ENCODE measurements around the gene ALDH1A1.
"Not testable (repeated sequence)": the region's sequence is repeated elsewhere in the genome, so short reads cannot be mapped to it uniquely, and the experiment has no call there.

The ALDH1A1 gene

DNA sequence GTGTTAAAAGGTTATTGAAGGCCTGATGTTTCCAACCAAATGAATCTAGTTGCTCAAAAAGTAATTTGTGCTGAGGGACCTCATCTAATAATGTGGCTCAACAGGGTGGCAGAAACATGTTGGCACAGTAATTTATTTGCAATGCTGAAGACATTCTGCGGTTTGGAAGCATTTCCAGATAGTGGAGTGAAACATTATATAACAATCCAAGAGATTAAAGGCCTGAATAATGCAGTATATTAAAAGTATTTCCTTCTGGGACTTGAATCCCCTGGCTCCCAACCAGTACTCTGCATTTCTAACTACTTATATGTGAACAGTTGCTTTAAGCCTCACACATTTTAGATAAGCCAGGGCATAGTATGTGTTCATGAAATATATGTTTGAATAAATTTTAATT, 25.9 kb upstream of the ALDH1A1 start:
- DNase-seq: no peak

DNA sequence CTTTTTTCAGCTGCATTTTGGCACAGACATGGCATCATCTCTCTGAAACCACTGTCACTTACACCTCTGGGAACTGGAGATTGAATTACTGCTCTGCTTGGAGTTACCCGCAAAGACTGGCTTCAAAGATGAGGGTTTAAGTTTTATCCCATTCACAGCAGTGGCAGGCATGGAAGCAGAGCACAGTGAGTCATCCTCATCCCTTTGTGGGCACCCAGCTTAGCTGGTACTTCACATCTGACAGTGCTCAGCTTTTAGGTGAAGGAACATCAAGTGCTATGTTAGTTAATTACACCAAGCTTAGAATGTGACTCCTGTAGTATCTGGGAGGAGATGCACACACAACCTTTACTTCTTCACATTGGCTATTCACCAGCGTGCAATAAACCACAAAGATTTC, 24.8 kb upstream of the ALDH1A1 start:
- no peak for DNase-seq

DNA sequence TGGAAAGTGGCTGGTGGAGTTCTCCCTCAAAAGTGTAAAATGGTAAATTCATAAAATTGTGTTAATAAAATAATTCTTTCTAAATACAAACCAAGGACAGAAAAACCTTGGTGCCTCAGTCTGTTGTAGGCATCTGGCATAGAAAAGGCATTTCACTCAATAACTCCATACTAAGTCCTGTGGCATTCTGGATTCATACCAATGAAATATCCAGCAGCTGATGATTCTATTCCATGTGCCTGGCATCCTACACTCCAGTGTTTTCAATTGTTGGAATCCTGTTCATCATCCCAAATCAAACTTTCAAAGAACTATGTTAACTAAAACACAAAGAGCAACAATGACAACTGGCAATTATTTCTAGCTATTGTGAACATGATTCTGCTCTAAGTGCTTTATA, 21.6 kb upstream of the ALDH1A1 start:
- no peak for DNase-seq

DNA sequence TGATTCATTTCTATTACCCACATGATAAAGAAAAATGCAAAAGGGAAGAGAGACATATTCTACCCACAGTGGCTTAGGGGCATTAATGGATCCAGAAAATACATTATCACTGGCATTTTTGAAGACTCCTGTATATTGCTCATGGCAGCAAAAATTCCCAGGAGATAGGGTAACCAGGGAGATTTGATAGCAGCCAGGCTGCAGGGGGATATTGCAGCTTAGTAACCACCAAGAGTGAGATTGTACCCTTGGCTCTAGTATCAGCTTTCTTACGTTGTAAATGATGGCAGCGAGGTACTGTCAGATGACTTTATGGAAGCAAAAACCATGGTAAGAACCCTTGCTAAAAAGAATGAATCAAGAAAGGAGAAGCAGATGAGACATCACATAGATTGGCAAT, 19.8 kb upstream of the ALDH1A1 start:
- DNase-seq: no peak

DNA sequence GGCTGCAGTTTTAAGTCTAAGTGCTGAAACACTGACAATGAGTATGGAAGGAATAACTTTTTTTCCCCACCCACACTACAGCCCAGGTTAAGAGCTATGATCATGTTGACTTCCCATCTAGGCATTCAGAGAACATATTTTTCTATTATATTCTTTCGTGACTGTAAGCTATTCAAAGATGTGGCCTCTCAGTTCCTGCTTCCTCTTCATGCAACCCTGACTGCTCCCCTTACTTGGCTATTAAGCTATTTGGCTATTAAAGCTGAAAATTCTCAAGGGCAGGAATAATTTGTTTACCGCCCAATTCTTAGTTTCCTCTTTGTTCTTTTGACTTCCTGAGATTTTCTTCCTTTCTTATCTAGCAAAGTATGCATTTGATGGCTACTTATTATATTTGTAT, 18.6 kb upstream of the ALDH1A1 start:
- no peak for DNase-seq

DNA sequence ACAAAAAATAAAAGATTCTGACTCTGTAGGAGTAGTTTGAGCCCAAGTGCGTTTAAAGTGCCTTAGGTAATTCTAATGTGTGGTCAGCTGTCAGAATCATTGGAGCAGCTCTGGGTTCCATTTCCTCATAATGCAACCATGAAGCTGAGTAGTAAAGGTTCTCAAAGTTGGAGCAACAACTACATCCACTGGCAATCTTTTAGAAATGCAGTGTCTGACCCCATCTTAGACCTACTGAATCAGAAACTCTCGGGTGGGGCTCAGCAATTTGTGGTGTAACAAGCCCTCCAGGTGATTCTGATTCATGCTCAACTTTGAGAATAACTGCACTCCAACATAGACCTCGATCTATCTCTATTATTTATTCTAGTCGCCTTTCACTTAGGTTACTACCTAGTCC, 7.6 kb upstream of the ALDH1A1 start:
- DNase-seq: no peak

DNA sequence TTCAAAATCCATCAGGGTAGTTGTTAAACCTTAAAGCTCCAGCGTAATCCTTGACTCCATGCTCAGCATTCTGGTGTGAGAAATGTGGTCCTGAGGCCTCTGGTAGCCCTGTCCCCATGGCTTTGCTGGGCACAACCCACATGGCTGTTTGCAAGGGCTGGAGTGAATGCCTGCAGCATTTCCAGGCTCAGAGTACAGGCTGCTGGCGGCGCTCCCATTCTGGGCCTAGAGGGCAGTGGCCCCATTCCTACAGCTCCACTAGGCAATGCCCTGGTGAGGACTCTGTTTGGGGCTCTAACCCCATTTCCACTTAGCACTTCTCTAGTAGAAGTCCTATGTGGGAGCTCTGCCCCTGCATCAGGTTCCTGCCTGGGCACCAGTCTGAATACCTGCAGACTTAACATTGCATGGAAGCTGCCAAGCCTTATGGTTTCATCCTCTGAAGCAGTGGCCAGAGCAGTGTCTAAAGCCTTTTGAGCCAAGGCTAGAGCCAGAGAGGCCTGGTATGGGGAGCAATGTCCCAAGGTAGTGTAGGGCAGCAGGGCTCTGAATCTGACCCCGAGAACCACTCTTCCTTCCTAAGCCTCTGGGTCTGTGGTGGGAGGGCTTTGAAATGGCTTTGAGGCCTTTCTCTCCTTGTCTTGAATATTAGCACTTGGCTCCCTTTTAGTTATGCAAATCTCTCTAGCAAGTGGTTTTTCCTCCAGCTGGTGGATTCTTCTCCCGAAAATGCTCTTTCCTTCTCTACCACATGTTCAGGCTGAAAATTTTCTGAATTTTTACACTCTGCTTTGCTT, 5.8 kb upstream of the ALDH1A1 start:
- DNase-seq: no peak

DNA sequence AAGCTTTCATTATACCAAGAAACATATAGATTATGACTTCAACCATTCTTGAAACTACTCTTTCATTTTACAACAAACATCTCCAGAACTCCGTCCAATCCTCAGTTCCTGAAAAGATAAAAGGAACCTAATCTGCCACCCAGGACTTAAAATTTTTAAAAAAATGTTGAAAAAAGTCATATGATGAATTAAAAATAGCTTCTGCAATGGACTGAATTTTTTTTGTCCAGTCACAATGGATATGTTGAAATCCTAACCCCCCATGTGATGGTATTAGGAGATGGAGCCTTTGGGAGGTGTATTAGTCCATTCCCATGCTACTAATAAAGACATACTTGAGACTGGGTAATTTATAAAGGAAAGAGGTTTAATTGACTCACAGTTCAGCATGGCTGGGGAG, 2.7 kb upstream of the ALDH1A1 start:
- no peak for DNase-seq

DNA sequence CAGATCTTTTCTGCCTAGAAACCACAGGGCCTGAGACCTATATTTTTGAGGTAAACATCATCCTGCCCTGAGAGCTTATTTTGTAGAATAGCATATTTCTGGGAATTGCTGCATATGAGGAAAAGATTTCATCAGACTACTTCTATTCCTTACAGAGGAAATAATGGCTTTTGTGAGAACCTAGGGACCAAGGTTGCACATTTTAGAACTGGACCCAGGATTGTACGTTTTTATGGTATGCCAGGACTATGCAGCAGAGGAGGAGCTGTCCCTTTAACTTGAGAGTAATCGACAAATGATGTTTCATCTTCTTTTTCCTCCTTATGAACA, 2.2 kb upstream of the ALDH1A1 start:
- DNase-seq: no peak

DNA sequence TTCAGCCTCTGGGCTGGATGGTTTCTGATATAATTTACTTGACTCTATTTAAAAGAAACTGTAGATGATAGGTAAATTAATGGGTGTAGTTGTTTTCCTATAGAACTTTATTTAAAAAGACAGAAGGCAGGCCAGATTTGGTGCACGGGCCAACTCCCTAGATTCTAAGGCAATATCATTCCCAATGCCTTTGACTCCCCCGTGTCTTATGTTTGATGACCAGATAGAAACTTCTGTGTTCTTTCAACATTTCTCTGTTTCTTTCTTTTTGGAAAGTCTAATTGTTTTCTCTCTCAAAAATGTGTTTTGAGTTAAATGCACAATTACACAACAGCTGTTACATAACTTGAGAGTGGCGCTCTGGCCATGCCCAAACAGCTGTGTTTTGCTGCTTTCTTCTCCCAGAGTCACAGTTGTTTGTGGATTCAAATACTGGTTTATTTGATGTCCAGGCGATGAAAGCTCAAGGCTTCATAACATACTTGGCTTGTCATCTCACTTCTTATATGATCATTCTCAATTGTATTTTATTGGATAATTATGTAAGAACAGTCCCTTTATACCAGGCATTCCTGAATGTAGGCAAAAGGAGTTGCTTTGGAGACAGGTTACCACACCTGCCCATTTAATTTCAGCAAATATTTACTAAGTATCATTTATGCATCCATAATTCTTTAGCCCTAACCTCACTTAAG, 1.7 kb upstream of the ALDH1A1 start:
- no peak for DNase-seq

DNA sequence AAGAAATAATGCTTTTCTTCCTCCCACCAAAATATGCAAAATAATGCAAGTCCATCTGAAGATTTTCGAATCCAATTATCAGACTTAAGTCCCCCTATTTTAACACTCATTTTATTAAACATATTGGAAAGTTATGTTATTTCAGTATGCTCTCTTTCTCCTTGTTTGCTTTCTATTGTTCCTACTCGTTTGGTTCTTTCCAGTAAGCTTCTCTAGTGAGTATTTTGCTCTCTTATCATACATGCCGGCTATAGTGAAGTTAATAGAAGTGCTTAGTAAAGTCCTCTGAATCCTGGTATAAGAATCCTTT, 517 bp downstream of the ALDH1A1 start:
- no peak for DNase-seq

DNA sequence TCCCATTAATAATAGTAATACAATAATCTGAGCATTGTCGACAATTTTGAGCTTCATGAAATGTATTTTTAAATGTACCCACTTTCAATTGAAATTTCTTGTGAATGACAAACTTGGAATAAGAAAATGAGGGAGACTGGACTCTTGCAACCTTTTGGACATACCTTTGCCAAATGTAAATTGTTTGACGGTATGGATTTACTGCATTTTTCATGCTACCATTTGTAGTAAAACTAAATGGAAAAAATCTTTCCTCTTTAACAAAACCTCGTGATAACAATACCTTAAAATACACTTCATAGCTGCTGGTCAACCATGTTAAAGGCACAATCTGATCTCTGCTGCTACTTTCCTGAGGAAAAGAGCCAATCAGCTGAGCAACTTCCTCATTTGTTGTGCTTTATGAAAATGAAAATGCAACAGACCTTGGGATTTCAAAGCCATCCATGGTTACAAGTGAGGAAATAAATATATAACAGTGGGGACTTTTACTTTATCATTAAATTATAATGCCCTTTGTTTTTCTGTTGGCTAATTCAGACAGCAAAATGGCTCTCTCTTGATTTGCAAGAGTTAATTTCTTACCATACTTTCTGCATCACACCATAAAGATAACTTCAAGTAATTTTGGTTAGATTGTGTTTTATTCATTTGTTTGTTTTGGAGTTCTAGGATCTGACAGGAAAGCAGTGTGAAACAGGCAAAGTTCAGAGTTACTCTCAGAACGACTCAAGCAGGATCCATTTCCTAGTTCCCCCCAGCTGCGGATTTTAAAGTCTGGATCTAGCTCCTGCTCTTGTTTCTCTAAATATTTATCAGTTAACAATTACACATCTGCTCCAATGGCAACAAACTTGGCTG, 1.1 kb downstream of the ALDH1A1 start:
- no peak for DNase-seq

DNA sequence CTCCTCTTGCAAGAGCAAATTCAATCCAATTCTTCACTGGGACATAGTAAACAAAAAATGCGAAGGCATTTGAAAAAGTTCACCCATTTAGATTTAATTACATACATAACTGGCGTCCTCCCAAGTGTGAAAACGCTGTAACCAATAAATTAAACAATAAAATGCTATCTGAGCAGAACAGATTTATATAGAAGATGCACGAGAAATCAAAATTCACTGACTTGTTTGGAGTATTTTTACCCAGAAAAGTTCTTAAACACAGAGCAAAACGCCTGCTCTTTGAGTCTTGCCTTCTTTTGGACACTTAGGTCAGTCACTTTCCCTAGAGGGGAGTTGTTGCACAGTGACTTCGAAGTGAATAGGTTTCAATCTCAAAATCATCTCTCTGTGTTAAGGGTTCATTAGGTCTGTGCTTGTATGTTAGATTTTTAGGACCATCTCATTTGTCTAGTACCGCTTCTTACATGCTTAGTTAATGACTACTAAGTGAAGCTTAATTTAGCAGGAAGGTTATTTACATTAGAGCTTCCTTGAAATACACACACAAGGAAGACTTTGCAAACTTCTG, 1.9 kb downstream of the ALDH1A1 start:
- no peak for DNase-seq

DNA sequence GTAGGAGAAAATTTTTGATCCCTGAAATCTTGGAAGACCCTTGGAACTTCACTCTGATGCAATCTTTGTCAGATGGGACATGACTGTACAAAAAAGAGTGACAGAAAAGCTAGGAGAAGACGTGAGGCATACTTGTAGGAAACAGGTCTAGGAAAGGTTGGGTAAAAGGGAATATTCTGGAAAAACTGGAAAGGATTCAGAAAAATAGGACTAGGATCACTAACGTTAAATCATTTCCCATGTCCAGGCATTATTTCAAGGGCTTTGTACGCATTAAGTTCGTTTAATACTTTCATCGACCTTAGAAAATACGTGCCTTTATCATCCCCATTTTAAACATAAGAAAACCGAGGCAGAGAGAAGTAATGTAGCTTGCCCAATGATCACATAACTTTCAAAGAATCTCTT, 2.9 kb downstream of the ALDH1A1 start:
- no peak for DNase-seq

DNA sequence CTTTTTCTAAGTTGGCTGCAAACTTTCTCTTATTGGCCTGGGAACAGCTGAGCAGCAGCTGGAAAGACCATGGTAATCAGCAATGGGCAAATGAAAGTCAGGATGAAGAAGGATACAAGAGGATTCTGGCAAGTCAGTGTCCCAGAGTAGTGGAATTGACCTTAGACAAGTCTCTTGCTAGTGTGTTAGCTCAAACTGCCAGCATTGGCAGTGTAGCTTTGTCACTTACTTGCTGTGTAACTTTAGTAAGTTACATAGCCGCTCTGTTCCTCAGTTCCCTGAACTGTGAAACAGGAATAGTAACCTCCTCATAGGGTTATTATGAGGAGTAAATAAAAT, 3.6 kb downstream of the ALDH1A1 start:
- DNase-seq: no peak

DNA sequence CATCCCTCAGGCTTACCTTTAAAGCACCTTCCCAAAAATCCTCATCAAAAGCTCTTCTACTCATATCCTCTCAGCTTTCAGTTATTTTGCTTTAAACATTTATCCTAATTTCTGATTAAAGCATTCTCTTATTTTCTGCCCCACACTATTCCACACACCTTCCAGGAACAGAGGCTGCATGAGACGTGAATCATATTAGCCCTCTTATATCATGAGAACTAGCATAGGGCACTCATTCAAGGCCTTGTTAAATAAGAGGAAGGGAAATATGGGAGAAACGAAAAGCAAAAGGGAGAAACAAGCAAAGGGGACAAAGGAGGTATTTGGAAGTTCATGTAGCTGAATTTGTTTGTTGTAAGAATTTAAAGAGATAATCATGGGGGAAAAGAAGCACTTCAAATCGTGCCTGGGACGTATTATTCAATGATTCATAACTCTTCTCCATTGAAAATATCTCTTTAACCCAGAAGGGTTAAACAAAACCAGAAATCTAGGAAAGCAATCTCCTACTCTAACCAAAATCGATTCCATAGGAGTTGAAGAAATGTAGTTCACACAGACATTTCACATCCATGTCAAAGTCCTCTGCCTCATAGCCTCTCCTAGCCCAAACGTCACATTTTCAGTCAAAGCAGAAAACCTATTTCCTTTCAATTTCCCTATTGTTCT, 4.1 kb downstream of the ALDH1A1 start:
- no peak for DNase-seq

DNA sequence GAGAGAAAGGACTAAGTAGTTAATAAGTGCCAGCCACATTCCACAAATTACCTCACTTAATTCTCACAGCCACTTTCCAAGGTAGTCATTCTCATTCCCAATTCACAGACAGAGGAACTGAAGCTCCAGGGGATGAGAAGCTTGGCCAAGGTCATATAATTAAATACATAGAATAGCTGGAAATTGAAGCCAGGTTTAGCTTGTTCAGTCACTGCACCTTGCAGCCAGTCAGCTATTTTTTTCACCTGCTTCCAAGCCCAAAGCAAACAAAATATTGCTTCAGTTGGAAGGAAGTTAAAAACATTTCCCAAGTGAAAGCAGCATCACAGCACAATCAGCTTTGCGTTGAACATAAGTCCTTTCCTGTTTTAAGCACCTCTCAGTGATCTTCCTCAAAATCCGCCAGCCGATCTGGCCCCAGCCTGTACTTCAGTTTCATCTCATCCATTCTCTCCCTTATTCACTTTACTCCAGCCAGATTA, 4.8 kb downstream of the ALDH1A1 start:
- no peak for DNase-seq

DNA sequence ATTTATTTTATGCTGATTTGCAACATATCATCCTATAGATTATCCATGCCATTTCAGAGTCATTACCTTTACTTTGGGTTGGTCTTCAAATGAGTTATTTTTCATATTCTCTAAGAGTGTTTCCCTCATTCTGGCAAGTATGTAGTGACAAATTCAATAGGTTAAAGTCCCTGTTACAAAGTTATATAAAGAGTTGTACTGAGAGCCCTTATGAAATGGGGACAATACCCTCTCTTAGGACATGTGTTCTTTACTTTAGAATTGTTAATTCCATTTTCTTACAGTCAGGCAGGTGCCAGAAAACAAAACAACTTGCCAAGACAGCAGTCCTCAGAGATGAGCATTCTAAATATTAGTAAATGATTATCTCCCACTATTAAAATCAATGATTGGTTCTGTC, 6.0 kb downstream of the ALDH1A1 start:
- DNase-seq: no peak

DNA sequence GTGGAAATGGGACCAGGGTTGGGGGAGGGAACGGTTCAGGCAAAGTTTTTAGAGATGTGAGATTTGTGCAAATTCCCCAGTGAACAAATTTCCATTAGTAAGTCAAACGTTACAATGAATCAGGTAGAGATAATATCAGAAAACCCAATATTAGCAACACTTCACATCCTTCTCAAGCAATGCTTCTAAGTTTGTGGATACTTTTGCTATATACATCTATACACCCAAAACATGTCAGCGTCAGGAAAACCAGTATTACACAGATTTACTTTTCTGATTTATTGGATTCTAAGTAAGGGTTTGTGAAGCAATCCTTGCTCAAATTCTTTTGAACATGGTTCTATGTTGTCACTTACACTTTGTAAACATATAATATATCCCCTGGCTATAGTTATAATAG, 6.5 kb downstream of the ALDH1A1 start:
- DNase-seq: no peak

DNA sequence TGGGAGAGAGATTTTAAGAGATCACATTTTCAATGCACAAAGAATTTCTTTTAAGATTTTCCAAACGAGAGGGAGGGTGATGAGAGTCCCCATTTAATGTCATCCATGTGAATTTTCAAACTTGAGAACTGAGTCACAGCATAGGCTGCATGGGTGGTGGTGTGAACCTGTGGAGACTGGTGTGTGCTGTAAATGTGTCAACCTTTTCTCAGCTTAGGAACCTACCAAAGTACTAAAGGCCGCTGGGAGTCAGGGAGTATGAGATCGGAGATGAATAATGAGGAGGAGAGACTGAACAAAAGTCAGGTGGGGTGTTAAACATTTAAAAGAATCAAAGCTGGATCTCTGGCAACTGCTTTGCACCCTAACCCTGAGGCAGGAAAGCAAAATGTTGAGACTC, 7.5 kb downstream of the ALDH1A1 start:
- DNase-seq: no peak

DNA sequence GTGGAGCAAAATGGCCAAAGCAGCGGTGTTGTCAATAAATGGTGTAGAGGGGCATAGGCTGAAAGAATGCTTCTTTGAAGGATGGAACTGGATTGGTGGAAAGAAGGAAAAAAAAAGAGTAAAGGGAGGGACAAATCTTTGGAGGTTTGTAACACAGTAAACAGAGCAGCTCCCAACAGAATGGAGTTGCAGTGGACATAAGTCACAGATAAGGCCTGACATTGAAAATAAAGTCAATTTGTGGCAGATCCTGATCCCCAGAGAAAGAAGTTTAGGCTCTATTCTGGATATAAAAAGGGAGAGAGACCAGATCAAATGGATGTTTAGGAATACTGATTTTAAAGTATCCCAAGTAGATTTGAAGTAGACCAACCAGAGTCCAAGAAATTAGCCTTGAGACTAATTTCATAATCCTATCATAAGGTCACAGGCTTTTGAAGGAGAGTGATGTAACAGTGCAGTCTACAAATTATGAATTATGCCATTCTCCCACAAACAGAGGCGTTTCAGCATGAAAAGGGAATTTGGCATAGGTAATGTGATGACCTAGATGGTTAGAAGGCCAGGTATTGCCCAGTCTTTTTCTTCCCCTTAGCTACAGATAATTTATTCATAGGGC, 8.9 kb downstream of the ALDH1A1 start:
- DNase-seq: no peak

DNA sequence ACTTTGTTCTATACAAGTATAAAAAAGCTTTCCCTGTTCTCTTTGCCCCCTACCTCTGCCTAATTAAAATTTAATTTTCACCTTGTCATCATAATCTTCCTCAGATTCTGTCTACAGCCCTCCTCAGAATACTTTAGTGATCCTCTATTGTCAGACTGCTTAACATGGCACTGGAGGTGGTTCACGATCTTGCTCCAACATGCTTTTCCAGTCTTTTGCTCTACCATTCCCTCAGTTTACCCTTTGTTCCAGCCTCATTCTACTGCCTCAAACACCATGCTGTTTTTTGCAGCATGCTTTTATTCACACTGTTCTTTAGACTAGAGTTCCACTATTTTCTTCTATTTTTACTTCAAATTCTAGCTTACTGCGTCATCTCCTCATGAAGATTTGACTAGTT, 10.4 kb downstream of the ALDH1A1 start:
- DNase-seq: no peak

DNA sequence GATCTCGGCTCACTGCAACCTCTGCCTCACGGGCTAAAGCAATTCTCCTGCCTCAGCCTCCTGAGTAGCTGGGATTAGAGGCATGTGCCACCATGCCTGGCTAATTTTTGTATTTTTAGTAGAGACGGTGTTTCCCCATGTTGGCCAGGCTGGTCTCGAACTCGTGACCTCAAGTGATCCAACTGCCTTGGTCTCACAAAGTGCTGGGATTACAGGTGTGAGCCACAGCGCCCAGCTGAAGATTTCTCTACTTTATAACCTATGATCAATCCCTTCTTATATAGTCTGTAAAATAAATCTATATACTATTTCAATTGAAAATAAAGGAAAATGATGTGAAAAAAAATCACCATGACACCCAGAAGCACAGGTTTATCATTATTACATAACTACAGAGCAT, 13.3 kb downstream of the ALDH1A1 start:
- DNase-seq: not testable (repeated sequence)

All from SHP77 treated with DMSO at 0.1 percent for 48 hours (cell line).